ENCODE results near the gene ADAM22.
"Not testable (repeated sequence)": the region's sequence is repeated elsewhere in the genome, so short reads cannot be mapped to it uniquely, and the experiment has no call there.

ADAM22 gene

GRCh38 chr7:87933953-87934698 is at the start of gene ADAM22:
TSS of gene ADAM22 (plus strand) at chr7:87934251. CDS start at chr7:87934466, 215 bp downstream.
- DNase-seq: peak; percentile 92

- DNase-seq: no peak
These were observed 49.0 kb upstream of the ADAM22 start for GRCh38 chr7:87885018-87885417.

- DNase-seq: no peak
These were observed 47.2 kb upstream of the ADAM22 start for GRCh38 chr7:87886875-87887274.

GRCh38 chr7:87895363-87895762 is 38.7 kb upstream of the ADAM22 start:
- DNase-seq: no peak

GRCh38 chr7:87899255-87899654 is 34.8 kb upstream of the ADAM22 start:
- no peak for DNase-seq

GRCh38 chr7:87907136-87907906 is 26.7 kb upstream of the ADAM22 start:
- not testable (repeated sequence) for DNase-seq

GRCh38 chr7:87908814-87909213 is 25.2 kb upstream of the ADAM22 start:
- DNase-seq: not testable (repeated sequence)

GRCh38 chr7:87912121-87912520 is 21.9 kb upstream of the ADAM22 start:
- DNase-seq: no peak

- no peak for DNase-seq
These were observed 15.3 kb upstream of the ADAM22 start for GRCh38 chr7:87918740-87919139.

GRCh38 chr7:87919875-87920274 is 14.2 kb upstream of the ADAM22 start:
- no peak for DNase-seq

GRCh38 chr7:87920578-87920977 is 13.5 kb upstream of the ADAM22 start:
- no peak for DNase-seq

GRCh38 chr7:87922759-87923395 is 11.2 kb upstream of the ADAM22 start:
- DNase-seq: peak; percentile 53

GRCh38 chr7:87926581-87927461 is 7.2 kb upstream of the ADAM22 start:
- DNase-seq: peak; percentile 49

- DNase-seq: no peak
These were observed 472 bp upstream of the ADAM22 start for GRCh38 chr7:87933605-87933952.

- DNase-seq: peak; percentile 40
These were observed 790 bp downstream of the ADAM22 start for GRCh38 chr7:87934699-87935383.

- no peak for DNase-seq
These were observed 1.3 kb downstream of the ADAM22 start for GRCh38 chr7:87935384-87935706.

- no peak for DNase-seq
These were observed 7.1 kb downstream of the ADAM22 start for GRCh38 chr7:87941138-87941537.

GRCh38 chr7:87944547-87944946 is 10.5 kb downstream of the ADAM22 start:
- no peak for DNase-seq

- not testable (repeated sequence) for DNase-seq
These were observed 11.9 kb downstream of the ADAM22 start for GRCh38 chr7:87945926-87946325.

GRCh38 chr7:87948371-87948770 is 14.3 kb downstream of the ADAM22 start:
- DNase-seq: no peak

GRCh38 chr7:87959336-87959735 is 25.3 kb downstream of the ADAM22 start:
- DNase-seq: no peak

GRCh38 chr7:87960239-87960638 is 26.2 kb downstream of the ADAM22 start:
- DNase-seq: no peak
